G401.6 (cell line): ENCODE measurements around the gene OR7C1.
"Not testable (repeated sequence)": the region's sequence is repeated elsewhere in the genome, so short reads cannot be mapped to it uniquely, and the experiment has no call there.

Experiments
- FAIRE-seq: peaks from 2 replicates; lab custom pipeline; 2012; peaks lifted over from hg19 to GRCh38; lab: Jason Lieb, UNC

The OR7C1 gene

DNA sequence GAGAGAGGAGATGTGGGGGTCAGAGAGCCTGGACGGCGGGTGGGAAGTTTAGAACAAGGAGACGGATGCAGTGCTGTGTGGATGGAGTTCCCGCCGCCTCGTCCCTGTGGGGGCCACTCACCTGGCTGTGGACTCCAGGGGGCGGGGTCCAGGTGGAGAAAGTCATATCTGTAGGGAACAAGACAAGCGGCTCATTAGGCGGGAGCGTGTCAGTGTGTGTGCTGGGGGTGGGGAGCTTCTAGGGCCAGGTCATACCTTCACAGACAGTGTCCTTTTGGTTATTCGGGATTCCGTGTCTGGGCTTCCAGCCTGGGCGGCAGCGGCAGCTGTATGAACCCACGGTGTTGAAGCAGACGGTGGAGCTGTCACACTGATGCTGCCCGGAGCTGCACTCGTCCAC is 69.6 kb downstream of the OR7C1 start:
- not testable (repeated sequence) for FAIRE-seq

DNA sequence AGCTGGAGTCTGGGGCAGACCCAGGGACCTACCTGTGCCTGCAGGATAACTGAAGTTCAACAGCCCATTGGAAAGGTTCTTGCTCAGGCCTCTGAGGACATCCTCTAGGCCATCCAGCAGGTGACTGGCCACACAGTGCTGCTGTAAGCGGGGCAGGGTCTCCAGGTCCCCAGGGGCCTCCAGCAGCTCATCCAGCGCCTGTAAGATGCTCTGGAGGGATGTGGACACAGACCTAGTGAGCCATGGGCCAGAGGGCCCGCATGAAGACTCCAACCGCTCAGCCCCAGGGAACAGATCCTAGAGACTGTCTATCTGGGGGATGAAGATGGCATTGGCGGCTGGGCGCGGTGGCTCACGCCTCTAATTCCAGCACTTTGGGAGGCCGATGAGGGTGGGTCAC is 70.6 kb downstream of the OR7C1 start:
- FAIRE-seq: no peak

DNA sequence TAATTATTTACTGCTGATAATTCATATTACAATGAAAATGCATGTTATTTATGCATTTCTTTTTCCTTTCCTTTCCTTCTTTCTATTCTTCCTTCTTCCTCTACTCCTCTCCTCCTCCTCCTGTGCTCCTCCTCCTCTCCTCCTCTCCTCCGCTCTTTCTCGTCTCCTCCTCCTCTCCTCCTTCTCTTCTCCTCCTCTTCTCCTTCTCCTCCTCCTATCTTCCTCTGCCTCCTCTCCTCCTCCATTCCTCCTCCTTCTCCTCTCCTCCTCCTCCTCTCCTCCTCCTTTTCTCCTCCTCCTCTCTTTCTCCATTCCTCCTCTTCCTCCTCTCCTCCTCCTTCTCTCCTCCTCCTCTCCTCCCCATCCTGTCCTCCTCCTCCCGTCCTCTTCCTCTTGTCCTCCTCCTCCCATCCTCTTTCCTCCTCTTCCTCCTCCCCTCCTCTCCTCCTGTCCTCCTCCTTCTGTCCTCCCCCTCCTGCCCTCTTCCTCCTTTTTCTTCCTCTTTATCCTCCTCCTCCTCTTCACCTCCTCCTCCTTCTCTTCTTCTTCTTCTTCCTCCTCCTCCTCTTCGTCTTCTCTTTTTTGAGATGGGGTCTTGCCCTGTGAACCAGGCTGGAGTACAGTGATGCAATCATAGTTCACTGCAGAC is 71.4 kb downstream of the OR7C1 start:
- FAIRE-seq: no peak

DNA sequence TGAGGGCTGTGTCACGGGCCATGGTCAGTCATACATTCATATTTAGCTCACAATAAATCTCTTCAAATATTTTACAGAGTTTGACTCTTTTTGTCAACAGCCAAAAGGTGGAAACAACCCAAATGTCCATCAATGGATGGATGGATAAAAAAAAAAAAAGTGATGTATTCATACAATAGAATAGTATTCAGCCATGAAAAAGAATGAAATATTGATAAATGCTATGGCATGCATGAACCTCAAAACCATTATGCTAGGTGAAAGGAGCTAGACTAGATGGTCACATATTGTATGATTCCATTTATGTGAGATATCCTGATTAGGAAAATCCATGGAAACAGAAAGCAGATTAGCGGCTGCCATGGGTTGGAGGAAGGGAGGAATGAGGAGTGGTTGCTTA is 72.9 kb downstream of the OR7C1 start:
- FAIRE-seq: no peak

DNA sequence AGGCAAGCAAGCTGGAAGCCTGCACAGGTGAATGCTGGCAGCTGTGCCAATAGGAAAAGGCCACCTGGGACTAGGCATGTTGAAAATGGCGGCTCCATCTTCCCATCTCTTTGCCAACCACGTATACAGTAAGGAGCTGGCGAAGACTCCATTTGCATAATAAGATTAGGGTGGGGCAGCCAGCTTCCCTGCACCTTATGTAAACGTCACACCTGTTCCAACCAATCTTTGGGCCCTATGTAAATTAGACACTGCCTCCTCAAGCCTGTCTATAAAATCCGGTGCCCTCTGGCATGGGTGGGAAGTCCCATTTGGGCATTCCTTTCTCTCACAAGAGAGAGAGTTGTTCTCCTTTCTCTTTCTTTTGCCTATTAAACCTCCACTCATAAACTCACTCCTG is 73.4 kb downstream of the OR7C1 start:
- no peak for FAIRE-seq

DNA sequence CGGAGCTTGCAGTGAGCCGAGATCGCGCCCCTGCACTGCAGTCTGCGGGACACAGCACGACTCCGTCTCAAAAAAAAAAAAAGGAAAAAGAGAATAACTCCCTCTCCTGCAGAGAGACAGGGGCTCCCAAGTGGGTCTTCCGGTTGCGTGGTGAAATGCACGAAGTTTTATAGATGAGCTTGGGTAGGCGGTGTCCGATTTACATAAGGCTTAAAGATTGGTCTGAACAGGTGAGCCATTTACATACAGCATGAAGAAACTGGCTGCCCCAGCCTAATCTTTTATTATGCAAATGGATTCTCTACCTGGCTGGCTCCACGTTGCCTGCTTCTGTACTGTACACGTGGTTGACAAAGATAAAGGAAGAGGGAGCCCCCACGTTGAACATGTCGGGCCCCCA is 76.2 kb downstream of the OR7C1 start:
- FAIRE-seq: no peak

DNA sequence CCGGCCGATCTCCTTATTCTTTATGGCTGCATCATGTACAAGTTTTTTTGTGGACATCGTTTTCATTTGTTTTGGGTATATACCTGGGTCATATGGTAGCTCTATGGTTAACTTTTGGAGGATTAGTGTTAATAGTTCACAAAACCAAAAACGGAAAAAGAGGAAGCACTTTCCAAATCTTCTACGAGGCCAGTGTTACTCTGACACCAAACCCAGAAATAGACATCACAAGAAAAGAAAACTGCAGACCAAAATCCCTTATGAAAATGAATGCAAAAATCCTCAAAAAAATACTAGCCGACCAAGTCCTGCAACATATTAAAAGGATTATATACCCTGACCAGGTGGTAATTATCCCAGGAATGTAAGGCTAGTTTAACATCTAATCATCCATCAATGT is 86.4 kb downstream of the OR7C1 start:
- no peak for FAIRE-seq
